Measurements from ENCODE around the gene ERP27.

ERP27 gene

DNA sequence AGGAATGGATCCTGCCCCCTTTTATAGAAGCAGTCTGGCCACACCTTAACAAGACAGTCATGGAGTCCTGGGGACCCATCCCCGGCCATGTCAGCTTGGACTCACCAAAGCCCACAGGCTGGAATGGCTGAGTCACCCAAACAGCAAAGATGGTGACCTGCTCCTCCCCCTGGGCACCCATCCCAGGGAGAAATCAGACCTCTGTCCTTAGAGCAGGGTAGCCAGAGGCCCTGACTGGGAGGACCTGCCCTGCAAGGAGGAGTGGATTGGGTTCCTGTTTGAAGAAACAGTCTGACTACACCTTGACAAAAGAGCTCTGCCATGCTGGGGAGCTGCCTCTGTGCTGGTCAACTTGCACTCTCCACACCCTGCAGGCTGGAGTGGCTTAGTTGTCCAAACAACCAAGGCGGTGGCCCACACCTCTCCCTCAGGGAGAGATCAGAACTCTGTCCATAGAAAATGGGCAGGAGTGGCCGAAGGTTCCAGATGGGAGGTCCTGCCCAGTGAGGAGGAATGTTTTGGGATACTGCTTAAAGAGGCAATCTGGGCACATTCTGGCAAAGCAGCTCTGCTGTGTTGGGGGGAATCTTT, 69.3 kb downstream of the ERP27 start:
- TF ChIP-seq POU2F2 (IDR thresholded peaks at IDR 0.05; ENCODE audit: low read depth, low read length) (no peak), SPI1 (IDR thresholded peaks at IDR 0.05; ENCODE audit: low read depth, low read length) (no peak), POLR2AphosphoS5 (IDR thresholded peaks at IDR 0.05; ENCODE audit: low read depth, low read length) (no peak), TAF1 (IDR thresholded peaks at IDR 0.05; ENCODE audit: low read depth, low read length) (no peak), PAX5 (IDR thresholded peaks at IDR 0.05; ENCODE audit: insufficient read depth, low read length, severe bottlenecking) (no peak), POLR2A (IDR thresholded peaks at IDR 0.05; ENCODE audit: low read depth, low read length) (no peak)
- no peak for FAIRE-seq

More for the DNA sequence above, 69.3 kb downstream of the ERP27 start:
- no peak for DNase-seq (ENCODE audit: insufficient read length, low spot score)

Data from GM12891 (cell line).